Head of caudate nucleus (tissue), 42 donors: ENCODE results near the gene ST8SIA5.

Experiments used
- DNase-seq, 42 donors: peaks; one replicate each; pipeline versions ENCODE4 v3.0.0 to v3.0.0-alpha.2; 2020 to 2021; ENCODE audit warnings: mixed read lengths in 7 of 42
- intact Hi-C: fragments of 100-400 bp; cut with DNase I; formaldehyde crosslinking; loops from one replicate; pipeline ENCODE4 v1.15.0; 2022

ST8SIA5 gene

DNA sequence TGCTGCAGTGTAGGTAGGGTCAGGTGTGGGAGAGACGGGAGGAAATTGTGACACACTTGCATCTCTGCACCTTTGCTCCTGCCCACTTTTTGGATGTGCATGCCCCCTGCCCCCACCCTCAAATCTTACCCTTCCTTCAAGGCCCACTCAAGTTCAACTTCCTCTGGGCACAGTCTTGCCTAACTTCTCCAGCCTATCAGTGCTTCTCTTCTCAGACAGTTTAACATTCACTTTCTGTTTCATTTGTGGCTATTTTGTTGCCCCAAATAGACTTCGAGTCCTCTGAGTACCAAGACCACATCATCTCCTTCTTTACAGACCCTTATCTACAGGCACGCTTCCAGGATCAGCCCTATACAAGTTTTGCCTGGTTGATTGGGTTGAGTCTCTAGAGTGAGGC, 2.7 kb downstream of the ST8SIA5 start:
- intact Hi-C loops: loop anchor here (10.0 kb wide), 1 partner anchor 161 kb away; the partner anchor contains the start of genes KATNAL2 and PIAS2
- no peak for DNase-seq

DNA sequence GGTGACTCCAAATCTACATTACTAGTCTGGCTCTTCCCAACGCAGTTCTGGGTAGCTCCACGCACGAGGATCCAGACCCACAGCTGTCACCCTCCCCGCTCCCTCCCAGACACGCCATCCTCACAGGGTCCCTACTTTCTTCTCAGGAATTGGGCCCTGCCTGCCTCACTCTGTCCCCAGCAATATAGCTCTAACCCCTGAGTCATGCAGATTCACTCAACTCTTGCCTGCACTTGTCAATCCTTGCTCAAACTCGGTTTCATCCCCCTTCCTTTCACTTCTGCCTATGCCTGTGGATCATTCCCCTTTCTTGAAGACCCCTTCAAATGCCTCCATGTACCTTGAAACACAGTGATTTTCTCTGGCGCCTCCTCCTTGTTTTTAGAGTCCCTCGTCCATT, 5.0 kb downstream of the ST8SIA5 start:
- intact Hi-C loops: loop anchor here (10.0 kb wide), 1 partner anchor 163 kb away; the partner anchor contains the start of genes KATNAL2 and PIAS2
- DNase-seq: peak in 1 of 42 donors; percentile 2

DNA sequence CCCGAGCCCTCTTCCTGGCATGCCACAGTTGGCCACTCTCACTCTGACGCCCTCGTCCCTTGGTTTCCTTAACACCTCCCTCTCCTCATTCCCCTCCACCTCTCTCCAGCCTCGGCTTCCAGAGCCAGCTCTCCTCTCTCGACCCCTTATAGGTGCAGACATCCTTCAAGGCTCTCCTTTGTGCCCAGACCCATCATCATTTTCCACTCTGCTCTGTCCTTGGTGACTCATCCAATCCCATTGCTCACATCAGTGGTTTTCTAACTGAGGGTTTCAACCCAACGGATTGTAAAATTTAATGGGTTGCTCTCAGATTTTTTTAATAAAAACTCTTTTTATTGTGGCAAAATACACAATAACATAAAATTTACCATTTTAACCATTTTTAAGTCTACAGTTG, 6.2 kb downstream of the ST8SIA5 start:
- DNase-seq: peak in 1 of 42 donors; percentile 2
- intact Hi-C loops: loop anchor here (10.0 kb wide), 1 partner anchor 164 kb away; the partner anchor contains the start of genes KATNAL2 and PIAS2

DNA sequence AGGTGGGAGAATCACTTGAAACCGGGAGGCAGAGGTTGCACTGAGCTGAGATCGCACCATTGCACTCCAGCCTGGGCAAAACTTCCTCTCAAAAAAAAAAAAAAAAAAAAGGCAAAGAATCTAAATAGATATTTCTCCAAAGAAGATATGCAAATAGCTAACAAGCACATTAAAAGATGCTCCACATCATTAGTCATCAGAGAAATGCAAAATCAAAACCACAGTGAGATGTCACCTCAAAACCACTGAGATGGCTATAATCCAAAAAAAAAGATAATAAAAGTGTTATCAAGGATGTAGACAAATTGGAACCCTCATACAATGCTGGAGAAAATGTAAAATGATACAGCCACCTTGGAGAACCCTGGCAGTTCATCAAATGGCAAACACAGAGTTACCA, 8.4 kb downstream of the ST8SIA5 start:
- intact Hi-C loops: no loop called here
- peak in 1 of 42 donors; percentile 2 for DNase-seq

DNA sequence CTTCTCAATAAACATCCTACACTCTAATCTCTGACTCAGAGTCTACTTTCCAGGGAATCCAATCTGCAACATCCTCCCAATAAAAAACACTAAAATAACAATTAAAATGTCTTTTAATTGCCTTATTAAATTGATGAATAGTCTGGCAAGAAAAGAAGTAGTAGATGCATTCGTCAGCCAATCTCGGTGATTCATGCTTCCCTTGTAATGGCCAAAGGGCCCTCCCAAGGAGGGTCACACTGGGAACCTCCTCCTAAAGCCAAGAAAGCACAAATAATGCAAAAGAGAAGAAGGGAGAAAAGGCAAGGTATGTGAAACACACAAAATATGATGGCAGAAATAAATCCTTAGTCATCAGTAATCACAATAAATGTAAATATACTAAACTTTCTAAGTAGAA, 16.8 kb downstream of the ST8SIA5 start:
- intact Hi-C loops: no loop called here
- no peak for DNase-seq

DNA sequence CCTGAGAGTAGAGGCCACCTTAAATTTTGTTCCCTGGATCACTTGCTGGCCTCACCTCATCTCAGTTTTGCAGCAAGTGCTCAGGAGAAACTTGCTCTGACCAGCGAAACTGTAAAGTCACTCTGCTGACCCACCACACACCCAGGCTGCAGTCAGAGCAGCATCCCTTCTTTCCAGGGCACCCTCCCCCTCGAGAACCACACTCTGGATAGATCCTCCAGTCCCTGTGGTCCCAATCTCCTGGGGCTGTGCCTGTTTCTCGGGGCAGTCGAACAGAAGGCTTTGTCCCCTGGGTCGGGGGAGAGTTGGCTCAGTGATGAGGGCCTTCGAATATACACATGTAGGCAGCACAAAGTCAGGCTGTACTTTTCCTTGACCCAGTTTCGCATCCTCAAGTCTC, 18.4 kb downstream of the ST8SIA5 start:
- intact Hi-C loops: no loop called here

DNA sequence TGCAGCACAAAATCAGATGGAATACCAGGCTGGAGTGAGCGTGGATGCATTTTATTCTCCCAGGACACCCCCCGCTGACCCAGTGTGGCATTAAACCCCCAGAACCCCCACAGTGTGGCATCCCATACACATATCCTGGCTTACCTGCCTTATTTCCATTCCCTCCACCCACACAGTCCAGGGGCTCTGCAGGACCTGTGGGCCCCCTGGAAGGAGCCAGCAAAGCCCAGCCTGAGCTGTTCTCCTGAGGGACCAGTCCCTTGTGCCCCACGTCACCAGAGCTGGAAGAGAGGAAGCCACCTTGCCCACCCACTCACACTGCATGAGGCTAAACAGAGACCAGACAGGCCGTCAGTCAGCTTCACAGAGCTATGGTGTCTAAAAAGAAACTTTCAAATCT, 20.1 kb downstream of the ST8SIA5 start:
- intact Hi-C loops: no loop called here
- DNase-seq: peak in 5 of 42 donors; percentile 1 to 16 (median 7)

More for the DNA sequence above, 18.4 kb downstream of the ST8SIA5 start:
- DNase-seq: peak in 3 of 42 donors; percentile 7 to 27 (median 10)

DNA sequence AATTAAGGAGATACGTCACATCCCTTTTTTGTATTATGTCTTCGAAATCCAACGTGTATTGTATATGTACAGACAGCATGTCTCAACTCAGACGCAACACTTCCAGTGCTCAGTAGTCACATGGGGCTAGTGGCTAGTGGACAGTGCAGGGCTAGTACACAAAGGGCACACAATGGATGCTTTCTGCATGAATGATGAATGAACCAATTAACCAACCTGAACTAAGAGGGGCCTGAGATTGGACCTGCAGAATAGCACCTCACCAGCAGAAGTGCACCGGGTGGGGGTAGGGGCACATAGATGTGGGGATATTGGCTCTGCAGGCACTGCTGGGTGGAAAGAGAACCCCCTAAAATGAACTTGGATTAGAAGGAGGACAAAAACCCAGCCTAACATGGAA, 20.7 kb downstream of the ST8SIA5 start:
- DNase-seq: peak in 3 of 42 donors; percentile 4 to 34 (median 7)
- intact Hi-C loops: no loop called here

DNA sequence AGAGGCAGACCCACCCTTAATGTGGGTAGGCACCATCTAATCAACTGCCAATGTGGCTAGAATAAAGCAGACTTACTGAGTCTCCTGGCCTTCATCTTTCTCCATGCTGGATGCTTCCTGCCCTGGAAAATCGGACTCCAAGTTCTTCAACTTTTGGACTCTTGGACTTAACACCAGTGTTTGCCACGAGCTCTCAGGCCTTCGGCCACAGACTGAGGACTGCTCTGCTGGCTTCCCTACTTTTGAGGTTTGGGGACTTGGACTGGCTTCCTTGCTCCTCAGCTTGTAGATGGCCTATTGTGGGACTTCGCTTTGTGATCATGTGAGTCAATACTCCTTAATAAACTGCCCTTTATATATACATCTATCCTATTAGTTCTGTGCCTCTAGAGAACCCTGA, 21.9 kb downstream of the ST8SIA5 start:
- intact Hi-C loops: no loop called here
- peak in 2 of 42 donors; percentile 2 to 3 for DNase-seq

DNA sequence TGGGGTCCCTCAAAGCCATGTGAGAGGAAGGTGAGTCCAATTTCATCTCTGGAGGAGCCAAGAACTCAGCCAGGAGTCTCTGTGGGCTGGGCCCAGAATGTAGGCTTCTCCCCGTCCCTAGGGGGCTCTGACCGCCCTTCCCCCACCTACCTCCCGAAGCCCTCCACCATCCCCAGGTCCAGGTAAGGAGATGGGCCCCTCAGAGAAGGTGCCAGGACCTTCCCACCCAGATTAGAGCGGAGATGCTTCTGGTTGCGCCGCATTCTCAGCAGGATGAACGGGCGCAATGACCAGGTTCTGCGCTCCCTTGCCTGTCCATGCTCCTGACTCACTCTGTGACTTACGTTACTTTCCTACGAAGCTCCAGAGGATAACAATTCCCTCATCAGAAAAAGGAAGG, 23.0 kb downstream of the ST8SIA5 start:
- intact Hi-C loops: no loop called here

DNA sequence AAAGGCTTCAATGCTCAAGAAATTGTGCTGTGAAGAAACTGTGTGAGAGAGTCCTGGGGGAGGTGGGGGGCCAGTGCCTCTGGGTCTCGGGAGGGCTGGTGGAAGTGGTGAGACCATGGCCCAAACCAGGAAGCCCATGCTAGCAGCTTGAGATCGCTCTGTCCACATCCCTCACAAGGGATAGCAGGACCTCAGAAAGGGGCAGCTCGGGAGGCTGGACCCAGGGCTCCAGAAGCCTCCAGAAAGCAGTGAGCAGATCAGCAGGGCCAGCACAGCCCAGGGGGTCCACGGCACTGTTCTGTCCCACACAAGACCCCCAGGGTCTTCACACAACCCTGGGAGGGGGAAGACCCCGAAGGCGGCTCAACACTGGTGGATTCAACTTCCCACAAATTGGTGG, 24.1 kb downstream of the ST8SIA5 start:
- DNase-seq: peak in 3 of 42 donors; percentile 5 to 12 (median 8)
- intact Hi-C loops: no loop called here

More for the DNA sequence above, 23.0 kb downstream of the ST8SIA5 start:
- DNase-seq: no peak

DNA sequence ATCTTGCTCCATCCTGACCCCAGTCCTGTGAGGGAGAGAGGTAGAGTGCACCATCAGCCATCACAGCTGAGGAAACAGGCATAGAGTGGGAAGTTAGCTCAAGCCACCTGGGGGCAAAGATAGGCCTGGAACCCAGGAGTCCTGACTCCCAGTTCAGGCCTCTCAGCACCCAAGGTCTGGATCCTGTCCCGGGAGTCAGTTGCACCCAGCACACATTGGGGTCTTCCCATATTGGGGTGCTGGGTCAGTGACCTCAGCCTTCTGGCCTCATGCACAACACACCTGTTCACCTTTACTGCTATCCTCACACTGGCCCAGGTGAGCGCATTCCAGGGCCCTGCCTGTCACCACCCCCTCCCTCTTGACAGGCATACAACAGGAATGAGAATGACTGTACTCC, 24.7 kb downstream of the ST8SIA5 start:
- DNase-seq: peak in 4 of 42 donors; percentile 5 to 28 (median 13)
- intact Hi-C loops: no loop called here

DNA sequence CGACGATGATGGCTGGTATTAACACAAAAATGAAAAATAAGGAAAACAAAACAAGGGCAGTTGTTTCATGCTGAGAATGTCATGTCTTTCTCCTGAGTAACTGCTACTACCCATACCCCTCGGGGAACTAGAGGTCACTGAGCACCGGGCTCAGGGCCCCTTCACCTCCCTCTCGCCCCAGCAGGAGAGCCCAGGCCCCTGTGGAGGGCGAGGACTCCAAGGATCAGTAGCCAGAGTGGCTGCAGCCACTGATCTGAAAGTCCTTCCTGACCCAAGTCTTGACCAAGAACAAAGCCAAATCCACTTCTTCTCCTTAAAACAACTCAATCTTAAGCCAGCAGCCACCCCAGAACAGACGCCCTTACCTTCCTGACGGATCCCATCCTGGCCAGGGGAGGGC, 25.5 kb downstream of the ST8SIA5 start:
- peak in 2 of 42 donors; percentile 5 to 21 for DNase-seq
- intact Hi-C loops: no loop called here

DNA sequence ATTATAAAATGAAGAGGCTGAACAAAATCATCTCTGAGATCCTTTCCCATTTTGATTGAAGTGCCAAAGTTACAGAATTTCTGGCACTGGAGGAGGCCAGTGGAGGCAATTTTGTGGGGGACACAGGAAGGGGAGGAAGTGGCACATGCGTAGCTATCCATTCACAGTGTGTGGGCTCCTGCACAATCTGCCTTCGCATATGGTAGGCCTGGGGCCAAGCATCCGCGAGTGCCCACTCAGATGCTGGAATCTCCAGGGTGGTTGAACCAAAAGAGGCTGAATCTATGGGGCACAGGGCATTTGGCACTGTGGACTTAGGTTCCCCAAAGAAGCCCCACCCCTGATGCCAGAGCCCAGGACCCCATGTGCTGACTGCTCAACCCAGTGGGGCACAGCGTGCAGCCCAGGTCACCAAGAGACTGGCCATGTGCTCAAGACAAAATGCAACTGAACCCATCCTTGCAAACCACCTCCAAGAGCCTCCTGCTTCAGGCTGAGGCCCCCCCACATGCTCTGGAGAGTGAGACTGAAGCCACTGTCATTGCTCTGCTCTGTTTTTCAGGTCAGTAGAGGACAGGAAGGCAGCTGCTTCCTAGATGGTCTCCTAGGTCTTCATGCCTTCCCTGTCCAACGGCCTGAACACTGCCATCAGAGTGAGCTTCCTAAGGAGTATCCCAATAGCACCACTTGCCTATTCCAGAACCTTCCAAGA, 28.5 kb downstream of the ST8SIA5 start:
- peak in 1 of 42 donors; percentile 18 for DNase-seq
- intact Hi-C loops: no loop called here

DNA sequence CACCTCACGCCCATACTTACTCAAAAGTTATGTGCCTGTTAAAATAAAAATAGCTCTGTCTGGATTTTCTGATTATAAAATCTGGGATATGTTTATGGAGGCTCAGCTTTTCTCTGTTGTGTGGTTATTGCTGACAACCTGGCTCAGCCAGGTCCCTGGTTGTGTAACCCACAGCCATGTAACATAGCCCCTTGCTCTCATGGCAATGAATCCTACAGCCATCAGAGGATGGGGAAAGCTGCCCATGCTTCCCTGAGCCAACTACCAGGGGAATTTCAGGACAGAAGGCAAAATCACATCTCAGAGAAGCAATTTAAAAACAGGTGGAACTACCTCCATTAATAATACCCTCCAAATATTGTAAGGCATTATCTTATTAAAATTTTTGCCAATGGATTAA, 29.7 kb downstream of the ST8SIA5 start:
- intact Hi-C loops: no loop called here
- DNase-seq: peak in 2 of 42 donors; percentile 10 to 30

DNA sequence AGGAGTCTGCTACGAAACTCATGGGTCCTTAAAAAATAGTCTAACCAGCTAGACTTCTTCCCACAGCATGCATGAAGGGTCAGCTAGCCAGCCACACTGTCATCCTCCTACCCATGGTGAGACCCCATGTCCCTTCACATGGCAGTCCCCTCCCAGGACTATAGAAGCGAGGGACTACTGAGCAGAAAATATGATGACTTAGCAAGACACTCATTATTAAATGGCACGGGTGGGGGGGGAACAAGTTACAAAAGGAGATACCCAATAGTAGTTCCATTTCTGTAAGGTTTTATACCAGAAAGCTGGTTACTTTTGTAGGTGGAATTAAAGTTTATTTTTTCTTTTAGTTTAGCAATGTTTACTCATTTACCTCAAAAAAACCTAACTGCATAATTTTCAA, 31.5 kb downstream of the ST8SIA5 start:
- intact Hi-C loops: no loop called here
- DNase-seq: peak in 1 of 42 donors; percentile 7

DNA sequence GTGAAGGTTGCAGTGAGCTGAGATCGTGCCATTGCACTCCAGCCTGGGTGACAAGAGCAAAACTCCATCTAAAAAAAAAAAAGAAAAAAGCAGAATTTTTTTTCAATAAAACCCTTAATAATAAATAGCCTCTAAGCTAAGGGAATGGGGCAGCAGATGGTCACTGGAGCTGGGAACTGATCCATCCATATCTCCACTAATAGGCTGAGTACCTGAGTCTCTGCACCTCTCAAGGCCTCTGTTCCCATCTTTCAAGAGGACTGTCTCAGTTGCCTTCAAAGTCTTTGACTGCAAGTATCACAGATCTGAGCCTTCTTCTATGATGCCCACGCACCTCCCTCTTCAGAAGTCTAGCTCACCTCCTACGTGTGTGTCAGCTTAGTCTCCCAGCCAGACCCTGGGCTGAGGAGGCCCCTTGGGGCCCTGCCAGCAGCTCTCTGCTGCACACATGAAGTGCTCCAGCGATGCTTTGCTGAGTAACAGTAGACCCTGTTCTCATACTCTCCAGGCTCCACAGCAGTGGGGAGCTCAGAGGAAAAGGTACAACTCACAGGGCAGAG, 32.9 kb downstream of the ST8SIA5 start:
- intact Hi-C loops: no loop called here
- peak in 4 of 42 donors; percentile 2 to 34 (median 12) for DNase-seq

DNA sequence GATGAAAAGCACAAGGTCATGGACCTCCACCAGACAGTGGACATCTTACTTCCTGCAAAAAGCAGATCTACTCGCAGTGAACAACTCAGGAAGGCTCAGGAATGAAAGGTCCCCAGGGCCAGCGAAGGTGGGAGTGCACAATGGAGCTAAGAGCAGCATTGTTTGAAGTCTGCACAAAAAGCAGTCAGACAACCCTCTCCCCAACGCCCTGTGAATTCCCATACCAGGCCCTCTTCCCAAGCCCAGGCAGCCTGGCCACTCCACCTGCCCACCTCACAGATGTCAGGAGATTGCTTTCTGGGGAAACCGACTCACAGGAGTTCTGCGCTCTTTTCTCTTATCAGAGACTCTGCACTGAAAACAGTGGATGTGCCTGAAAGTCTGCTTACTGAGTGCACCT, 34.8 kb downstream of the ST8SIA5 start:
- intact Hi-C loops: no loop called here
- peak in 1 of 42 donors; percentile 6 for DNase-seq

DNA sequence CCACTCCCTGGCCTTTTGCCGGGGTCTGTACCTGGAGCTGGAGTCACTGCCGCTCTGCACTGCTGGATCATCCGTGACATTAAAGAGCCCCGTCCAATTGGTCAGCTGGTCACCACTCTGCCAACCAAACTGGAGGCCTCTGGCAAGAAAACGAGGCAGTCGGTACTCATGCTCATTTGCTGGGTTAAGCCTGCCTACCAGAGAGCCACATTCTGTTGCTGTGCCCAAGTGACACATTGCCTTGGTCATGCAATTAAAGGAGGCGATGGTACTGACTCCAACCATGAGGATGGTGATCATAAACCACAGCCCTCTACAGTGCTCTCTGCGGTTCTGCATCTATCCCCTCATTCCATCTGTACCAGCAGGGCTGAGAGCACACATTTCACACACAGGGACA, 35.5 kb downstream of the ST8SIA5 start:
- DNase-seq: no peak
- intact Hi-C loops: no loop called here

DNA sequence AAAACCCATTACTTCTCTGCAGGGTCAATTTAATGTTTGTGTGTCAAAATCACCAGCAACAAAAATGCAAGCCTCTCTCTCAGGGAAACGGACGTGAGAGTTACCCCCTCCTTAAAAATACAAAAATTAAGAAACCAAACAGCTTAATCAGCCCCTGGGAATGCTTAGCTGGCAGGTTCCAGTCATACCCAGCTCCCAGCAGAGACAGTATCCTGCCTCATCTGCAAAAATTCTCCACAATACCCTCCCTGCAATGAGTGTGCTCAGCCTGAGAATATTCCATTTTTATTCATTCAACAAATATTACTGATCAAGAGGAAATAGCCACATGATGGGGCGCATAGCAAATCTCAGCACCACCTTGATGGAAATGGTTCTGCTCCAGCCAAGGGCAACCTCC, 36.3 kb downstream of the ST8SIA5 start:
- intact Hi-C loops: no loop called here
- DNase-seq: no peak

DNA sequence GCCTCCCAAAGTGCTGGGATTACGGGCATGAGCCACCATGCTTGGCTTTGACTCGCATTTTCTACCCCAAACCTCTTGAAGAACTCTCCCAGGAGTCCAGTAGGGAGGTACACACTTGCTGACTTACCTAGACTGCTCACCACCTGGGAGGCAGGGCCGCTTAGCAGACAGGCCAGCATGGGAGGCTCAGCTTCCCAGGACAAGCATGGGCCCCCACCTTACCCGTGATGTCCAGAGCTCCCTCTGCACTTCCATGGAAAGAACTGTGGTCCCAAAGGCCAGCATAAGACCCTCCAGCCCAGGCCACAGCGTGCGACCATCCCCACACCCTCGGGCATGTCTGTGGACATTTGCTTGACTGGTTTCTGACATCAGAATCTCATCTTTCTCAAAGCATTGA, 36.8 kb downstream of the ST8SIA5 start:
- intact Hi-C loops: no loop called here
- no peak for DNase-seq
